ENCODE results near the gene MAST2. TPM values are rescaled to one million over a fixed set of nuclear protein-coding genes. Genes with fewer than 3 reads are reported as not detected.

MAST2 gene
- total and polyA plus RNA-seq, 2 of the 4 experiments (the other 2 are of a cell fraction) = 14.2 to 41.0 TPM

GRCh38 chr1:45775794-45776193, 27.6 kb upstream of the MAST2 start:
- H2AFZ ChIP-seq (replicated peaks; ENCODE audit: low read length, poor library complexity) = no peak overlapping the region
- no peak for TF ChIP-seq SMC3 (IDR thresholded peaks at IDR 0.05; ENCODE audit: low read depth, low read length)
- TF ChIP-seq RFX5 (IDR thresholded peaks at IDR 0.05; ENCODE audit: low read depth, low read length) = no peak
- no peak overlapping the region for H4K5ac ChIP-seq (ENCODE audit: low read depth, low read length)
- H4K91ac ChIP-seq (ENCODE audit: insufficient read depth, low read depth, low read length) = no peak overlapping the region
- H3K79me1 ChIP-seq (ENCODE audit: low read depth in 1 of 2, low read length in 2 of 2) = no peaks in the 10 kb centered on the region
- no peak overlapping the region for H2BK5ac ChIP-seq (ENCODE audit: low read depth, low read length, poor library complexity, severe bottlenecking)
- no peak overlapping the region for H3K23ac ChIP-seq (ENCODE audit: low read depth, low read length)
- no peak overlapping the region for H3K56ac ChIP-seq (ENCODE audit: extremely low read depth, insufficient read depth, low read length)
- ChIA-PET CTCF (no interaction called here), POLR2A (ENCODE audit: unreplicated experiment) (no interaction called here)
- H3K9me3 ChIP-seq (ENCODE audit: control insufficient read depth, insufficient read depth, low read length) = no peaks in the 10 kb centered on the region
- H3K4me1 ChIP-seq (ENCODE audit: control insufficient read depth, insufficient read depth, low read length) = no peaks in the 10 kb centered on the region
- intact Hi-C loops (cut with micrococcal nuclease) (no loop called here), dilution Hi-C loops (cut with HindIII; ENCODE audit: low sequenced_read_pairs, unreplicated experiment) (no loop called here), in situ Hi-C loops (cut with MboI; ENCODE audit: low sequenced_read_pairs) (no loop called here)
- no peak overlapping the region for H3K4me2 ChIP-seq (ENCODE audit: low read depth, low read length)
- no TSS peak for BruUV-seq (replicated peaks)
- H3K36me3 ChIP-seq (ENCODE audit: control insufficient read depth, insufficient read depth, low read length) = no peaks in the 10 kb centered on the region
- DNase-seq (no peak), ATAC-seq (ENCODE audit: low read depth) (no peak)
- no peak overlapping the region for H3K14ac ChIP-seq (replicated peaks; ENCODE audit: low read depth, low read length)
- H2BK120ac ChIP-seq (ENCODE audit: low read depth, low read length) = no peak overlapping the region
- no peak overlapping the region for H2BK15ac ChIP-seq (ENCODE audit: low read depth, low read length)
- H2AK5ac ChIP-seq (ENCODE audit: low read depth, low read length) = no peak overlapping the region
- H4K20me1 ChIP-seq (ENCODE audit: insufficient read depth, low read length) = no peaks in the 10 kb centered on the region
- WGBS, 2 experiments (ENCODE audit: extremely low coverage in 2 of 2, insufficient read length in 1 of 2) = no CpG with 5 or more reads among the region's 3 CpGs
- H2BK20ac ChIP-seq (ENCODE audit: low read depth, low read length) = no peak overlapping the region
- H3K27ac ChIP-seq (ENCODE audit: insufficient read depth, low read length) = no peak overlapping the region
- no peak overlapping the region for H4K8ac ChIP-seq (ENCODE audit: low read depth in 2 of 2, low read length in 2 of 2)
- H3K9me1 ChIP-seq (ENCODE audit: insufficient read depth, low read length) = no peaks in the 10 kb centered on the region
- no peak overlapping the region for H3K4ac ChIP-seq (ENCODE audit: low read depth, low read length)
- H3K4me3 ChIP-seq (ENCODE audit: insufficient read depth, low read depth, low read length) = no peak overlapping the region
- no peak overlapping the region for H3K9ac ChIP-seq (ENCODE audit: low read depth, low read length)
- no peak overlapping the region for H3K18ac ChIP-seq (ENCODE audit: low read depth, low read length)
- no peak overlapping the region for H2AK9ac ChIP-seq (replicated peaks; ENCODE audit: low read depth, low read length, poor library complexity)
- H3K27me3 ChIP-seq (ENCODE audit: control insufficient read depth, insufficient read depth, low read length) = peaks cover 3% of the 10 kb centered on the region; the same call in 1 of the 2 replicates

All from IMR-90 (cell line).